GM18520 (cell line): ENCODE results near the gene SEMA4D.
A peak's percentile ranks its signal among the peaks of the same experiment; 100 is the strongest.

ENCODE experiments used
- ATAC-seq: cut with Tn5 transposase; IDR thresholded peaks from one replicate; pipeline ENCODE4 v1.9.1; 2021; ENCODE audit not compliant: unreplicated experiment

Gene SEMA4D

GRCh38 chr9:89529243-89530035 is 31.5 kb upstream of the SEMA4D start:
- no peak for ATAC-seq

GRCh38 chr9:89528540-89528939 is 30.6 kb upstream of the SEMA4D start:
- no peak for ATAC-seq

- no peak for ATAC-seq
Observed at GRCh38 chr9:89528131-89528530, 30.2 kb upstream of the SEMA4D start.

GRCh38 chr9:89527084-89527483 is 29.2 kb upstream of the SEMA4D start:
- ATAC-seq: no peak

GRCh38 chr9:89526667-89527066 is 28.8 kb upstream of the SEMA4D start:
- no peak for ATAC-seq

GRCh38 chr9:89525446-89526374 is 27.8 kb upstream of the SEMA4D start:
- no peak for ATAC-seq

- ATAC-seq: no peak
Observed at GRCh38 chr9:89524963-89525362, 27.1 kb upstream of the SEMA4D start.

GRCh38 chr9:89523948-89524347 is 26.0 kb upstream of the SEMA4D start:
- ATAC-seq: no peak

GRCh38 chr9:89522959-89523285 is 25.0 kb upstream of the SEMA4D start:
- ATAC-seq: no peak

GRCh38 chr9:89522261-89522958 is 24.5 kb upstream of the SEMA4D start:
- peak; percentile 71 for ATAC-seq

- no peak for ATAC-seq
Observed at GRCh38 chr9:89519366-89519805, 21.5 kb upstream of the SEMA4D start.

- ATAC-seq: no peak
Observed at GRCh38 chr9:89518466-89519365, 20.8 kb upstream of the SEMA4D start.

GRCh38 chr9:89515416-89515815 is 17.5 kb upstream of the SEMA4D start:
- no peak for ATAC-seq

GRCh38 chr9:89514956-89515355 is 17.0 kb upstream of the SEMA4D start:
- no peak for ATAC-seq

- ATAC-seq: no peak
Observed at GRCh38 chr9:89514337-89514736, 16.4 kb upstream of the SEMA4D start.

GRCh38 chr9:89513837-89514236 is 15.9 kb upstream of the SEMA4D start:
- no peak for ATAC-seq

- no peak for ATAC-seq
Observed at GRCh38 chr9:89512382-89512781, 14.5 kb upstream of the SEMA4D start.

GRCh38 chr9:89508951-89509615 is 11.2 kb upstream of the SEMA4D start:
- ATAC-seq: no peak

GRCh38 chr9:89505911-89506310 is 8.0 kb upstream of the SEMA4D start:
- ATAC-seq: no peak

- ATAC-seq: no peak
Observed at GRCh38 chr9:89505048-89505447, 7.1 kb upstream of the SEMA4D start.
